Measurements from ENCODE around the gene GABRQ.

- TF ChIP-seq TARDBP (IDR thresholded peaks at IDR 0.05) (no peak), BHLHE40 (IDR thresholded peaks at IDR 0.05; ENCODE audit: borderline replicate concordance) (no peak), SP1 (IDR thresholded peaks at IDR 0.05) (no peak), ZNF384 (IDR thresholded peaks at IDR 0.05) (no peak), SUZ12 (IDR thresholded peaks at IDR 0.05) (no peak), FOXK2 (IDR thresholded peaks at IDR 0.05) (no peak), FOXM1 (IDR thresholded peaks at IDR 0.05; ENCODE audit: borderline replicate concordance) (no peak), HDGF (IDR thresholded peaks at IDR 0.05; ENCODE audit: borderline replicate concordance) (no peak)
These were observed 779 bp downstream of the GABRQ start for GRCh38 chrX:152638443-152638904.
